NCI-H748 treated with DMSO at 0.1 percent for 48 hours (cell line): Measurements from ENCODE around the gene PLAC9.
"Not testable (repeated sequence)": the region's sequence is repeated elsewhere in the genome, so short reads cannot be mapped to it uniquely, and the experiment has no call there.

Experiments
- DNase-seq: peaks from one replicate; lab custom pipeline; 2025; lab: John Stamatoyannopoulos, UW

Gene PLAC9

GRCh38 chr10:80132299-80133139, at the start of gene PLAC9:
Gene PLAC9 (plus strand): TSS chr10:80132730. CDS start chr10:80132763, 33 bp downstream.
- no peak for DNase-seq

GRCh38 chr10:80090121-80090520, 42.4 kb upstream of the PLAC9 start:
- DNase-seq: no peak

- no peak for DNase-seq
Measured at GRCh38 chr10:80094231-80094630, 38.3 kb upstream of the PLAC9 start.

- not testable (repeated sequence) for DNase-seq
Measured at GRCh38 chr10:80098272-80098671, 34.3 kb upstream of the PLAC9 start.

- DNase-seq: not testable (repeated sequence)
Measured at GRCh38 chr10:80099295-80099694, 33.2 kb upstream of the PLAC9 start.

- no peak for DNase-seq
Measured at GRCh38 chr10:80100116-80100515, 32.4 kb upstream of the PLAC9 start.

- DNase-seq: no peak
Measured at GRCh38 chr10:80100861-80101695, 31.5 kb upstream of the PLAC9 start.

- no peak for DNase-seq
Measured at GRCh38 chr10:80104066-80104926, 28.2 kb upstream of the PLAC9 start.

- no peak for DNase-seq
Measured at GRCh38 chr10:80108576-80109239, 23.8 kb upstream of the PLAC9 start.

GRCh38 chr10:80110986-80111385, 21.5 kb upstream of the PLAC9 start:
- no peak for DNase-seq

- DNase-seq: no peak
Measured at GRCh38 chr10:80118669-80119068, 13.9 kb upstream of the PLAC9 start.

GRCh38 chr10:80122110-80122710, 10.3 kb upstream of the PLAC9 start:
- no peak for DNase-seq

- no peak for DNase-seq
Measured at GRCh38 chr10:80122746-80123145, 9.8 kb upstream of the PLAC9 start.

GRCh38 chr10:80126876-80127275, 5.7 kb upstream of the PLAC9 start:
- no peak for DNase-seq

GRCh38 chr10:80131499-80131901, 1.0 kb upstream of the PLAC9 start:
- DNase-seq: no peak

GRCh38 chr10:80133206-80133605, 676 bp downstream of the PLAC9 start:
- no peak for DNase-seq

GRCh38 chr10:80133687-80134086, 1.2 kb downstream of the PLAC9 start:
- DNase-seq: not testable (repeated sequence)

- no peak for DNase-seq
Measured at GRCh38 chr10:80136134-80136571, 3.6 kb downstream of the PLAC9 start.

GRCh38 chr10:80137031-80137862, 4.7 kb downstream of the PLAC9 start:
- no peak for DNase-seq

GRCh38 chr10:80137920-80138319, 5.4 kb downstream of the PLAC9 start:
- DNase-seq: no peak
